MM.1S (cell line): ENCODE data around the gene SMAGP.
"Not testable (repeated sequence)": the region's sequence is repeated elsewhere in the genome, so short reads cannot be mapped to it uniquely, and the experiment has no call there.

Experiments used
- DNase-seq: peaks from one replicate; pipeline ENCODE4 v3.0.0-alpha.2; 2015
- H2AFZ ChIP-seq: fragments of 300-600 bp; sonication (generic); 2 replicates; pipeline ENCODE4 v1.6.0; 2016; ENCODE audit warnings: antibody characterized with exemption, low read length
- H3F3A ChIP-seq: fragments of 300-600 bp; sonication (generic); 2 replicates; pipeline ENCODE4 v1.6.1; 2016; ENCODE audit warnings: mild to moderate bottlenecking, antibody characterized with exemption, low read length, moderate library complexity, mixed read lengths; ENCODE audit not compliant: insufficient read depth
- H3K27ac ChIP-seq: fragments of 300-600 bp; sonication (generic); 2 replicates; pipeline ENCODE4 v1.5.1; 2016; ENCODE audit warnings: mild to moderate bottlenecking, low read length
- H3K27me3 ChIP-seq: fragments of 300-600 bp; sonication (generic); replicated peaks from 2 replicates; pipeline ENCODE4 v1.6.0; 2016; ENCODE audit warnings: low read length; ENCODE audit not compliant: insufficient read depth
- H3K36me3 ChIP-seq: fragments of 300-600 bp; sonication (generic); replicated peaks from 2 replicates; pipeline ENCODE4 v1.6.1; 2016; ENCODE audit warnings: mild to moderate bottlenecking, low read length, mixed read lengths; ENCODE audit not compliant: insufficient read depth
- H3K4me1 ChIP-seq: fragments of 300-600 bp; sonication (generic); 2 replicates; pipeline ENCODE4 v1.6.1; 2016; ENCODE audit warnings: low read length, mixed read lengths
- H3K4me2 ChIP-seq: fragments of 300-600 bp; sonication (generic); 2 replicates; pipeline ENCODE4 v1.6.0; 2016; ENCODE audit warnings: low read depth, low read length
- H3K4me3 ChIP-seq: fragments of 300-600 bp; sonication (generic); 2 replicates; pipeline ENCODE4 v1.5.1; 2016; ENCODE audit warnings: low read length, mixed read lengths
- H3K79me2 ChIP-seq: fragments of 300-600 bp; sonication (generic); 2 replicates; pipeline ENCODE4 v1.6.1; 2016; ENCODE audit warnings: mixed run types, low read length, mixed read lengths
- H3K9ac ChIP-seq: fragments of 300-600 bp; sonication (generic); 2 replicates; pipeline ENCODE4 v1.6.1; 2016; ENCODE audit warnings: low read length, mixed read lengths
- H3K9me2 ChIP-seq: fragments of 300-600 bp; sonication (generic); replicated peaks from 2 replicates; pipeline ENCODE4 v1.6.1; 2016; ENCODE audit warnings: mild to moderate bottlenecking, low read length, mixed read lengths; ENCODE audit not compliant: insufficient read depth
- H3K9me3 ChIP-seq: fragments of 300-600 bp; sonication (generic); replicated peaks from 2 replicates; pipeline ENCODE4 v1.6.1; 2016; ENCODE audit warnings: mild to moderate bottlenecking, low read length, mixed read lengths; ENCODE audit not compliant: insufficient read depth
- H4K20me1 ChIP-seq: fragments of 300-600 bp; sonication (generic); 2 replicates; pipeline ENCODE4 v1.6.1; 2016; ENCODE audit warnings: mild to moderate bottlenecking, low read length, moderate library complexity, mixed read lengths; ENCODE audit not compliant: insufficient read depth
- EZH2 ChIP-seq: fragments of 300-600 bp; sonication (generic); optimal IDR thresholded peaks from 2 replicates; pipeline ENCODE3; 2017; ENCODE audit warnings: low read depth, mild to moderate bottlenecking, antibody characterized with exemption, low read length, mixed read lengths
- EZH2phosphoT487 ChIP-seq: fragments of 300-600 bp; sonication (generic); IDR thresholded peaks from 2 replicates; pipeline ENCODE4 v1.6.1; 2018; ENCODE audit warnings: antibody characterized with exemption, low read length
- TF ChIP-seq, protein P1 (sequence below): fragments of 300-600 bp; sonication (generic); IDR thresholded peaks from 2 replicates; pipeline ENCODE4 v1.5.1; 2016; ENCODE audit warnings: antibody characterized with exemption, low read length, mixed read lengths

The SMAGP gene

DNA sequence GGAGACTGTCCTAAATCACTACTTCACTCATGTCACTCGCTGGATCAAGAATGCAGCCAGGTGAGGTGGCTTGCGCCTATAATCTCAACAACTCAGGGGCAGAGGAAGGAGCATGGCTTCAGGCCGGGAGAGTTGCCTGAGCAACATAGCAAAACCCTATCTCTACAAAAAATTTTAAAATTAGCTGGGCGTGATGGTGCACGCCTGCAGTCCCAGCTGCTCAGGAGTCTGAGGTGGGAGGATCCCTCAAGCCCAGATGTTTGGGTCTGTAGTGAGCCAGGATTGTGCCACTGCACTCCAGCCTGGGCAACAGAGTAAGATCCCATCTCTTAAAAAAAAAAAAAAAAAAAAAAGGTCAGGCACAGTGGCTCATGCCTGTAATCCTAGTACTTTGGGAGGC, 5.9 kb downstream of the SMAGP start:
- Histone ChIP-seq H3K79me2 (no peaks in the 10 kb centered on the region), H3K27ac (no peak overlapping the region), H3K4me3 (no peak overlapping the region), H3K9me3 (no peaks in the 10 kb centered on the region), H3K4me2 (no peak overlapping the region), H3K4me1 (peaks cover 5% of the 10 kb centered on the region), H3K27me3 (peaks cover 4% of the 10 kb centered on the region; the same call in 1 of the 2 replicates), H4K20me1 (no peaks in the 10 kb centered on the region), H3K9me2 (no peaks in the 10 kb centered on the region), H2AFZ (no peak overlapping the region), H3K9ac (no peak overlapping the region), H3F3A (no peaks in the 10 kb centered on the region), H3K36me3 (no peaks in the 10 kb centered on the region)
- TF ChIP-seq, protein P1, sequence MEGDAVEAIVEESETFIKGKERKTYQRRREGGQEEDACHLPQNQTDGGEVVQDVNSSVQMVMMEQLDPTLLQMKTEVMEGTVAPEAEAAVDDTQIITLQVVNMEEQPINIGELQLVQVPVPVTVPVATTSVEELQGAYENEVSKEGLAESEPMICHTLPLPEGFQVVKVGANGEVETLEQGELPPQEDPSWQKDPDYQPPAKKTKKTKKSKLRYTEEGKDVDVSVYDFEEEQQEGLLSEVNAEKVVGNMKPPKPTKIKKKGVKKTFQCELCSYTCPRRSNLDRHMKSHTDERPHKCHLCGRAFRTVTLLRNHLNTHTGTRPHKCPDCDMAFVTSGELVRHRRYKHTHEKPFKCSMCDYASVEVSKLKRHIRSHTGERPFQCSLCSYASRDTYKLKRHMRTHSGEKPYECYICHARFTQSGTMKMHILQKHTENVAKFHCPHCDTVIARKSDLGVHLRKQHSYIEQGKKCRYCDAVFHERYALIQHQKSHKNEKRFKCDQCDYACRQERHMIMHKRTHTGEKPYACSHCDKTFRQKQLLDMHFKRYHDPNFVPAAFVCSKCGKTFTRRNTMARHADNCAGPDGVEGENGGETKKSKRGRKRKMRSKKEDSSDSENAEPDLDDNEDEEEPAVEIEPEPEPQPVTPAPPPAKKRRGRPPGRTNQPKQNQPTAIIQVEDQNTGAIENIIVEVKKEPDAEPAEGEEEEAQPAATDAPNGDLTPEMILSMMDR, result no peak
- TF ChIP-seq EZH2phosphoT487 (no peak), EZH2 (no peak)
- DNase-seq, result no peak

DNA sequence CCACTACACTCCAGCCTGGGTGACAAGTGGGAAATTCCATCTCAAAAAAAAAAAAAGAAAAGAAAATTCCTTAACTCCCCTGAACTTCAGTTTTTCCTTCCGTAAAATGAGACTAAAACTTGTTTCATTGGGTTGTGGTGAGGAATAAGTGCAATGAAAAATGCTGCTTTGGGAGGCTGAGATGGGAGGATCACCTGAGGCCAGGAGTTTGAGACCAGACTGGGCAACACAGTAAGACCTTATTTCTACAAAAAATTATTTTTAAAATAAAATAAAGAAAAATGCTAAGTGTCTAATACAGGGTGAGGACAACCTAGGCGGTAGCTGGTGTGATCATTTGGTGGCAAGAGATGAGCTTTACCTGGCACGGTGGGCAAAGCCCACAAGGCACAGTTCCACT, 6.9 kb downstream of the SMAGP start:
- no peak overlapping the region for H3K4me2 ChIP-seq
- H3K36me3 ChIP-seq, result no peaks in the 10 kb centered on the region
- DNase-seq, result no peak
- no peaks in the 10 kb centered on the region for H4K20me1 ChIP-seq
- no peak overlapping the region for H3K4me3 ChIP-seq
- TF ChIP-seq, protein P1, result no peak
- TF ChIP-seq EZH2phosphoT487, result no peak
- TF ChIP-seq EZH2, result no peak
- H3K4me1 ChIP-seq, result peaks cover 5% of the 10 kb centered on the region
- H3K9ac ChIP-seq, result no peak overlapping the region
- no peaks in the 10 kb centered on the region for H3K9me2 ChIP-seq
- no peaks in the 10 kb centered on the region for H3F3A ChIP-seq
- no peak overlapping the region for H2AFZ ChIP-seq
- H3K27ac ChIP-seq, result no peak overlapping the region
- H3K27me3 ChIP-seq, result no peaks in the 10 kb centered on the region
- no peaks in the 10 kb centered on the region for H3K79me2 ChIP-seq
- no peaks in the 10 kb centered on the region for H3K9me3 ChIP-seq

DNA sequence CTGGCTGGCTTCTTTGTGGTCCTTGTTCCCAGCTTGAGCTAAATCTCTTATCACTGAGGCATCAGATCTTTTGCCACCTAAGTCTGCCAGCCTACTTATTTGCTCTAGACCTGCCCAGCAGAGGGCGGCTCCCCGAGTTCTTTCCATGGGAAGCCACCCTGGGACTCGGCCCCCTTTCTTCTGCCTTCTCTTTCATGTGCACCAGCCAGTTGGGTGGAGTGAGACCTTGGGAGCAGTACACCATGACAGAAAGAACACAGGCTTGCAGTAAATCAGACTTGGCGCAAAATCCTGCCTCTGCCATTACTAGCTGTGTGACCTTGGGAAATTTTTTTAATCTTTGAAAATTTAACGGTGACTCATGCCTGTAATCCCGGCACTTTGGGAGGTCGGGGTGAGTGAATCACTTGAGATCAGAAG, 7.4 kb downstream of the SMAGP start:
- Histone ChIP-seq H3F3A (no peaks in the 10 kb centered on the region), H3K27ac (no peak overlapping the region), H3K4me2 (no peak overlapping the region), H3K9ac (no peak overlapping the region), H2AFZ (no peak overlapping the region), H3K79me2 (no peaks in the 10 kb centered on the region), H3K4me1 (peaks cover 5% of the 10 kb centered on the region), H3K9me2 (no peaks in the 10 kb centered on the region), H3K9me3 (no peaks in the 10 kb centered on the region), H3K27me3 (no peaks in the 10 kb centered on the region), H4K20me1 (no peaks in the 10 kb centered on the region), H3K36me3 (no peaks in the 10 kb centered on the region), H3K4me3 (no peak overlapping the region)
- DNase-seq, result peak; percentile 9
- TF ChIP-seq, protein P1, result peak; percentile 24; the same call in 1 of the 2 replicates
- no peak for TF ChIP-seq EZH2phosphoT487

DNA sequence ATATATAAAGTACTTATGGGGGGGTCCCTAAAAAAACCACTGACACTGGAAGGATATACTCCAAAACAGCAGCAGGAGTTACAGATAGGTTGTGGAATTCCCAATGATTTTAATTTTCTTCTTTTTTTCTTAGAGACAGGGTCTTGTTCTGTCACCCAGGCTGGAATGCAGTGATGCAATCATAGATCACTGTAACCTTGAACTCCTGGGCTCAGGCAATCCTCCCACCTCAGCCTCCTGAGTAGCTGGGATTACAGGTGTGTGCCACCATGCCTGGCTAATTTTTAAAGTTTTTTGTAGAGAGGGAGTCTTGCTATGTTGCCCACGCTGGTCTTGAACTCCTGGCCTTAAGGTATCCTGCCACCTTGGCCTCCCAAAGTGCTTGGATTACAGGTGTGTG, 10.6 kb downstream of the SMAGP start:
- not testable (repeated sequence) for H3K4me3 ChIP-seq, H2AFZ ChIP-seq, H3K9me2 ChIP-seq, H3K36me3 ChIP-seq, H3K27ac ChIP-seq, H3K27me3 ChIP-seq, H3F3A ChIP-seq, DNase-seq, H4K20me1 ChIP-seq, H3K9ac ChIP-seq, H3K4me2 ChIP-seq, H3K4me1 ChIP-seq, H3K9me3 ChIP-seq, H3K79me2 ChIP-seq
